Muscle of leg (tissue), 11 donors: ENCODE measurements around the gene ACE. TPM values are rescaled to one million over a fixed set of nuclear protein-coding genes. Genes with fewer than 3 reads are reported as not detected.
A peak's percentile ranks its signal among the peaks of the same experiment; 100 is the strongest.

Source experiments
- DNase-seq: peaks from one replicate; pipeline ENCODE4 v3.0.0; 2013
- H3K27ac ChIP-seq: one replicate; pipeline ENCODE4 v1.5.1; 2013; ENCODE audit warnings: mild to moderate bottlenecking, low read length, control low read depth
- H3K27me3 ChIP-seq: one replicate; pipeline ENCODE4 v1.6.1; 2013; ENCODE audit warnings: low read length; ENCODE audit not compliant: control insufficient read depth, insufficient read depth
- H3K36me3 ChIP-seq: one replicate; pipeline ENCODE4 v1.6.1; 2013; ENCODE audit warnings: low read length; ENCODE audit not compliant: control insufficient read depth, insufficient read depth
- H3K4me1 ChIP-seq: one replicate; pipeline ENCODE4 v1.6.1; 2013; ENCODE audit warnings: low read length; ENCODE audit not compliant: control insufficient read depth, insufficient read depth
- H3K4me3 ChIP-seq: one replicate; pipeline ENCODE4 v1.5.1; 2013; ENCODE audit warnings: low read length, control low read depth
- H3K9me3 ChIP-seq: replicated peaks from 2 replicates; pipeline ENCODE4 v1.6.1; 2013; ENCODE audit warnings: low read depth, low read length; ENCODE audit not compliant: control insufficient read depth
- WGBS: methylation state at CpG from one replicate; pipeline ENCODE4 v1.1.5; 2013; ENCODE audit warnings: missing lambda C conversion rate; ENCODE audit not compliant: insufficient coverage; 5-methylcytosine and 5-hydroxymethylcytosine counted together
- polyA plus RNA-seq, 8 donors: library from polyadenylated mRNA; unstranded; fragments of 120-200 nt; gene quantifications; one replicate each; pipeline versions ENCODE4 v1.2.1 to v1.2.3, GENCODE V29; 2013; ENCODE audit warnings: inconsistent platforms in 1 of 8, low replicate concordance in 1 of 8; ENCODE audit not compliant: insufficient read length in 8 of 8, insufficient read depth in 1 of 8
- total RNA-seq: library from RNA; stranded (reverse); fragments of 120-200 nt; gene quantifications from one replicate; pipeline ENCODE4 v1.2.4, GENCODE V29; 2013

ACE gene
- total and polyA plus RNA-seq, 9 donors: 5.1 to 20.3 (median 7.4) TPM

GRCh38 chr17:63443053-63443452, 33.8 kb upstream of the ACE start:
- peaks cover 14% of the 10 kb centered on the region for H3K27me3 ChIP-seq
- no peaks in the 10 kb centered on the region for H3K36me3 ChIP-seq
- no peak overlapping the region for H3K27ac ChIP-seq
- H3K4me3 ChIP-seq: no peak overlapping the region
- DNase-seq: no peak
- WGBS: 88% methylated on average over 4 of the region's 6 CpGs
- H3K4me1 ChIP-seq: peaks cover 32% of the 10 kb centered on the region
- H3K9me3 ChIP-seq: no peaks in the 10 kb centered on the region

GRCh38 chr17:63444457-63444856, 32.4 kb upstream of the ACE start:
- Histone ChIP-seq H3K4me3 (no peak overlapping the region), H3K9me3 (no peaks in the 10 kb centered on the region), H3K27ac (no peak overlapping the region), H3K27me3 (peaks cover 8% of the 10 kb centered on the region), H3K4me1 (peaks cover 30% of the 10 kb centered on the region), H3K36me3 (no peaks in the 10 kb centered on the region)
- no peak for DNase-seq
- WGBS: no CpG with 5 or more reads among the region's 3 CpGs

- H3K27me3 ChIP-seq: peaks cover 10% of the 10 kb centered on the region
- no peaks in the 10 kb centered on the region for H3K9me3 ChIP-seq
- H3K27ac ChIP-seq: no peak overlapping the region
- no peaks in the 10 kb centered on the region for H3K36me3 ChIP-seq
- H3K4me3 ChIP-seq: no peak overlapping the region
- 62% methylated on average over 2 of the region's 7 CpGs for WGBS
- peaks cover 30% of the 10 kb centered on the region for H3K4me1 ChIP-seq
- no peak for DNase-seq
Observed at GRCh38 chr17:63445065-63445464, 31.8 kb upstream of the ACE start.

- no peaks in the 10 kb centered on the region for H3K36me3 ChIP-seq
- WGBS: 6% methylated on average over 23 of the region's 24 CpGs
- DNase-seq: no peak
- H3K27ac ChIP-seq: no peak overlapping the region
- H3K4me3 ChIP-seq: peak overlapping the region; percentile 63
- H3K4me1 ChIP-seq: peaks cover 25% of the 10 kb centered on the region
- no peaks in the 10 kb centered on the region for H3K9me3 ChIP-seq
- H3K27me3 ChIP-seq: peaks cover 13% of the 10 kb centered on the region
Observed at GRCh38 chr17:63445571-63445953, 31.3 kb upstream of the ACE start.

DNA sequence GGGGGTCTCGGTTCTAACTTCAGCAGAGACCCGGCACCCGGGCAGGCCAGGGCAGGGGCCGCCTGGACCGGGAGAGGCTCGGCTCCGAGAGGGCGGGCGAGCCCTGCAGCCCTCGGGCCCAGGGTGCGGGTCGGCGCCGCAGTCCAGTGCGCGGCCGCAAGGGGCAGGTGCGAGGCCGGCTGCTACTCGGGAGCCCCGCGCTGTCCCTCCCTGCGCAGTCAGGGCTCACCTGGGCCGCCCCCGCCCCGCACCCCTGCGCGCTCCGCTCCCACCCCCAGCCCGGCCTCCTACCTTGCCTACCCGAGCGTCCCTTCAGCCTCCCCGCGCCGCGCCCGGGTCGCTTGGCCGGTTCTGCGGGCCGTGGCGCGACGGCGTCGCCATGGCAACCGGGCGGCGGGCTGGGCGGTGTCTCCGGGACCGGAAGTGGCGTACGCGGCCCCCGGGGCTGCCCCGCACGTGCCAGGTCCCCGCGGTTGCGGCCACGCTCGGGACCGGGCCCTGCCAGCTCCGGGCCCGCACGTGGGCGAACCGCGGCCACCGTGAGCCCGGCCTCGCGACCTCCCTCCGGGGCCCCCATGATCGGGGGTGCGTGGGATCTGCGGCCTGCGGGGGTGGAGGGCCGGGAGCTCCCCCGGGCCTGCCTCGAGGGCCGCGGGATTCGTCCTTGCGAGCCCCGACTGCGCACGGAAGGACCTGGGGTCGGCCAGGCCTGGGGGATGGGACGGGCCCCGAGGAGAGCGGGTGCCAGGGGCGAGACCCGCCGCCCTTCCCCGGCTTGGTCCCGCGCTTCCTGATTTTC, 30.7 kb upstream of the ACE start, which contains the start of gene CYB561:
TSS of gene CYB561 (minus strand) at position 353 of the 799 bp plus-strand sequence. CDS start 8,759 bp downstream, outside the sequence.
- Histone ChIP-seq H3K27me3 (peaks cover 13% of the 10 kb centered on the region), H3K9me3 (no peaks in the 10 kb centered on the region), H3K4me1 (peaks cover 25% of the 10 kb centered on the region), H3K4me3 (peak within 1 kb of the TSS; percentile 63), H3K27ac (peak within 1 kb of the TSS; percentile 85), H3K36me3 (no peaks in the 10 kb centered on the region)
- DNase-seq: peak; percentile 75
- WGBS: under 1% methylated on average over 99 of the region's 99 CpGs

DNA sequence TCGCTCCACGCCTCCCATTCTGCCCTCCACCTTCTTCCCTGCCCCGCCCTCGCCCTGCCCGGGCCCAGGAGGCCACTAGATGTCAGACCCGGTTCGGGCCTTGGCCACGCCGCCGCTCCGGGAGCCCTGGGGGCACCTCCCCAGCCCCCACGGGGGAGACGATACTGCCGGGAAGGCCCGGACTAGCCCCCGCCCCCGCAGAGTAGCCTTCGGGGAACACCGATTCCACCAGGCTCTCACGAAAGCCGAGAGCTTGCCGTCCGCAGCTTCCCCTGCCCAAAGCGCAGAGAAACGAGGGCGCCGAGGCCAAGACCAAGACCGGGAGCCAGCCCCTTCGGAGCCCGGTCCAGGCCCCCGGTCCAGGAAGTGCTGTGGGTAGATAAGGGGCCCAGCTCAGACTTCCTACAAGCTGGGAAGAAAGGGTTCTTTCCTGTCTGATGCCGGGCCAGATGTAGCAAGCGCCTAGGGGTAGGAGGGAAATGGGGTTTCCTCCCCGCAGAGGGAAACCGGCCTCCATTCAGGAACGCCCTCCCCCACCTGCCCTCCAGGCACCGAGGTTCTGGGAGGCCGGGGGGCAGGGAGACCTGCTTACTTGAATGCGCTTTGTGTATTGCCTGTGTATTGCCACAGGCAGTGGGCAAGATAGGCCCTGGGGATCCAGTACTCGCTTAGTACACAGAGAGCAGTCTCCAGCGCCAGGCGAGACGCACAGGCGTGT, 29.9 kb upstream of the ACE start:
- Histone ChIP-seq H3K27me3 (peaks cover 13% of the 10 kb centered on the region), H3K9me3 (no peaks in the 10 kb centered on the region), H3K27ac (peak overlapping the region; percentile 85), H3K36me3 (no peaks in the 10 kb centered on the region), H3K4me3 (peak overlapping the region; percentile 63), H3K4me1 (peaks cover 25% of the 10 kb centered on the region)
- WGBS: 13% methylated on average over 40 of the region's 44 CpGs
- DNase-seq: peak; percentile 51

- H3K36me3 ChIP-seq: no peaks in the 10 kb centered on the region
- peak; percentile 52 for DNase-seq
- peaks cover 13% of the 10 kb centered on the region for H3K27me3 ChIP-seq
- peak overlapping the region; percentile 63 for H3K4me3 ChIP-seq
- H3K4me1 ChIP-seq: peaks cover 25% of the 10 kb centered on the region
- no peaks in the 10 kb centered on the region for H3K9me3 ChIP-seq
- H3K27ac ChIP-seq: peak overlapping the region; percentile 85
- no CpG with 5 or more reads among the region's 12 CpGs for WGBS
Observed at GRCh38 chr17:63447471-63448009, 29.3 kb upstream of the ACE start.

- no peak overlapping the region for H3K4me3 ChIP-seq
- H3K27me3 ChIP-seq: peaks cover 13% of the 10 kb centered on the region
- no peak for DNase-seq
- no peaks in the 10 kb centered on the region for H3K36me3 ChIP-seq
- WGBS: 80% methylated on average over 3 of the region's 3 CpGs
- H3K9me3 ChIP-seq: no peaks in the 10 kb centered on the region
- no peak overlapping the region for H3K27ac ChIP-seq
- peaks cover 25% of the 10 kb centered on the region for H3K4me1 ChIP-seq
Observed at GRCh38 chr17:63448655-63449054, 28.2 kb upstream of the ACE start.

GRCh38 chr17:63450551-63450950, 26.3 kb upstream of the ACE start:
- H3K36me3 ChIP-seq: no peaks in the 10 kb centered on the region
- 20% methylated on average over 10 of the region's 11 CpGs for WGBS
- H3K27ac ChIP-seq: no peak overlapping the region
- DNase-seq: no peak
- H3K9me3 ChIP-seq: no peaks in the 10 kb centered on the region
- H3K4me3 ChIP-seq: no peak overlapping the region
- H3K4me1 ChIP-seq: peaks cover 24% of the 10 kb centered on the region
- H3K27me3 ChIP-seq: peaks cover 13% of the 10 kb centered on the region

- Histone ChIP-seq H3K36me3 (no peaks in the 10 kb centered on the region), H3K4me1 (peaks cover 21% of the 10 kb centered on the region), H3K27ac (no peak overlapping the region), H3K27me3 (peaks cover 11% of the 10 kb centered on the region), H3K9me3 (no peaks in the 10 kb centered on the region), H3K4me3 (no peak overlapping the region)
- DNase-seq: no peak
- 80% methylated on average over 7 of the region's 11 CpGs for WGBS
Observed at GRCh38 chr17:63451150-63451549, 25.7 kb upstream of the ACE start.
